GM12875 (cell line): ENCODE data around the gene PPA2.

Experiments
- H3K4me3 ChIP-seq: one replicate; pipeline ENCODE4 v1.5.1; 2011; ENCODE audit warnings: low read depth, low read length, control low read depth
- TF ChIP-seq, protein P1 (sequence below): IDR thresholded peaks from 2 replicates; pipeline ENCODE4 v1.5.1; 2011; ENCODE audit warnings: low read depth, mild to moderate bottlenecking, control low read depth, inconsistent platforms, low read length, moderate library complexity, borderline replicate concordance; ENCODE audit not compliant: insufficient read depth

PPA2 gene

GRCh38 chr4:105327956-105328355, 145.9 kb downstream of the PPA2 start:
- TF ChIP-seq, protein P1, sequence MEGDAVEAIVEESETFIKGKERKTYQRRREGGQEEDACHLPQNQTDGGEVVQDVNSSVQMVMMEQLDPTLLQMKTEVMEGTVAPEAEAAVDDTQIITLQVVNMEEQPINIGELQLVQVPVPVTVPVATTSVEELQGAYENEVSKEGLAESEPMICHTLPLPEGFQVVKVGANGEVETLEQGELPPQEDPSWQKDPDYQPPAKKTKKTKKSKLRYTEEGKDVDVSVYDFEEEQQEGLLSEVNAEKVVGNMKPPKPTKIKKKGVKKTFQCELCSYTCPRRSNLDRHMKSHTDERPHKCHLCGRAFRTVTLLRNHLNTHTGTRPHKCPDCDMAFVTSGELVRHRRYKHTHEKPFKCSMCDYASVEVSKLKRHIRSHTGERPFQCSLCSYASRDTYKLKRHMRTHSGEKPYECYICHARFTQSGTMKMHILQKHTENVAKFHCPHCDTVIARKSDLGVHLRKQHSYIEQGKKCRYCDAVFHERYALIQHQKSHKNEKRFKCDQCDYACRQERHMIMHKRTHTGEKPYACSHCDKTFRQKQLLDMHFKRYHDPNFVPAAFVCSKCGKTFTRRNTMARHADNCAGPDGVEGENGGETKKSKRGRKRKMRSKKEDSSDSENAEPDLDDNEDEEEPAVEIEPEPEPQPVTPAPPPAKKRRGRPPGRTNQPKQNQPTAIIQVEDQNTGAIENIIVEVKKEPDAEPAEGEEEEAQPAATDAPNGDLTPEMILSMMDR = no peak

GRCh38 chr4:105327222-105327621, 146.6 kb downstream of the PPA2 start:
- TF ChIP-seq, protein P1 = no peak

More at GRCh38 chr4:105327956-105328355, 145.9 kb downstream of the PPA2 start:
- H3K4me3 ChIP-seq = no peak overlapping the region

More at GRCh38 chr4:105327222-105327621, 146.6 kb downstream of the PPA2 start:
- no peak overlapping the region for H3K4me3 ChIP-seq
